HG03095 (cell line): ENCODE measurements around the gene HERC2.

Experiments used
- ATAC-seq: cut with Tn5 transposase; IDR thresholded peaks from one replicate; pipeline ENCODE4 v1.9.1; 2021; ENCODE audit warnings: moderate library complexity; ENCODE audit not compliant: unreplicated experiment

The HERC2 gene

DNA sequence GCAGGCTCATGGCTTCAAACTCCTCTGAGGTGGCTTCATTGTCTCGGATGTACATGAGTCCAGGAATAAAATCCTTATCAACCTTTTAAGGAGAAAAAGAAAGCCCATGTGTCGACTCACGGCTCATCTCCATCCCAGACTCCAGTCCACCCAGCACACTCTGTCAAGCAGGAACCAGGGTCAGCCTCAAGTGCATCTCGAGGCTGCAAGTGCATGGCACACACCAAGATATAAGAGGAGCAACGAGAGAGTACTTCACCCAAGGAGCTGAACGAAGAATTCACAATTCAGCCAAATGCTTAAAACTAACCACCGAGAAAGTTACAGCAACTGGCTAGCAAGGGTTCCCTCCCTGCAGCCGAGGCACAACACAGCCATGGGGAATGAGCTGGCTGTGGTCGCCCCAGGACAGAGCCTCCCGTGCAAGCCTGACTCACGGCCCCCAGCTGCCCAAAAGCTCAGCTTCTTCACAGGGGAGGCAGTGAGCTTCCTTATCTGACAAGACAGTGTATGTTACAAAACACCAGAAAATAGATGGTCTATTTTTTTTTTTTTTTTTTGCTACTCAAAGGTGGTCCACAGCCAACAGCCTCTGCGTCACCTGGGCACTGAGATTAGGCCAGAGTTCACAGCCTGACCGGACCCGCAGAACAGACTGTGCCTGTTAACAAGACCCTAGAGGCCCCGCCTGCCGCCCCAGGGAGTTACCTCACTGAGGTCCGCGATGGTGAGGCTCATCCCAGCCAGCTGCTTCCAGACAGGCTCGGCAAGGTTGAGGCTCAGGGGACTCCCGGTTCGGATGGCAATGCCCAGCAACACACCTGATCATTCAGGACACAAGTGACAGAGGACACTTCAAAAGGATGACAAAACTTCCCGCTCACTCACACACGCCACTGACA, 207.0 kb downstream of the HERC2 start:
- no peak for ATAC-seq

DNA sequence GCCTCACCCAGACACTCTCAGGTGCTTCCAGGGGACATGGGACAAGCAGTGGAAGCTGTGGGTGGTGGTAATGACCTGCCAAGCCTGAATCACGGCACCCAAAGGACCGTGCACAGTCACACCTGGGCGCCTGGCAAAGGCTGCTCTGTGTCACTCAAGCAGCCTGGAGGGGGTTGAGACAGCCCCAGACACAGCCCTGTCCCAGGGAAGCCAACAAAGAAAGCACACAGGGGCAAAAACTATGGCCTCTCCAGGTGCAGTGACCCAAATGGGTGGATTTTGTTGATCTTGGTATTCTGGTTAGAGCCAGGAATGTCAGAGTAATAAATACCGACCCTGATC, 207.9 kb downstream of the HERC2 start:
- ATAC-seq: no peak

DNA sequence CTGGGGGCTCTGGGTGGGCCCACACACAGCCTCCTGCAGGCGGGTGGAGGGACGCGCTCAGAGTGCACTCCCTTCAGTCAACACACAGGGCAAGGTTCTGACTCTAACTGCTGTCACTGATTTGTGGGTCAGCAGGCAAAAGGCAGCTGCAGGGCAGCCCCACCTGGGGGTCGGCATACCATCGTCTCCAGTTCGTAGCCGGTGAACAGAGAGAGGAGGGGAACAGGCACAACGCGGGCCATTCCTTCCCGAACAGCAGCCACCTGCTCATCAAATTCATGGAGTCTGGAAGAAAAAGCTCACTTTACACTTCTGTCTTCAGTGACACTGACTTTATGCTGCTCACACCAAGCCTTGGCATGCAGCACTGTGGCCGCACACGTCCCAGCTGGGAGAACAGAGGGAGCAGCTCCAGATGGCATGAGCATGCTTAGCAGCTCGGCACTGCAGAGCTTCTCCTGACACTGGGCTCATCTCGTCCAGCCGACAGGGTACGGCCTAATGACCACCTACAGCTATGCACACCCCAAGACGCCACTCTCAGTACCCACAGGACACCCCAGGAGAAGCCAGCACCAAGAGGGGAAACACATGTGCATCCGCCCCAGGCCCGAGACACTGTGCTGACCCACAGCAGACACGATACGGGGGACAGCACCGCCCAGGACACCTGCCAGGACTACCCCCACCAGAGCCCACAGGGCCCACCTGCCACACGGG, 208.4 kb downstream of the HERC2 start:
- no peak for ATAC-seq

DNA sequence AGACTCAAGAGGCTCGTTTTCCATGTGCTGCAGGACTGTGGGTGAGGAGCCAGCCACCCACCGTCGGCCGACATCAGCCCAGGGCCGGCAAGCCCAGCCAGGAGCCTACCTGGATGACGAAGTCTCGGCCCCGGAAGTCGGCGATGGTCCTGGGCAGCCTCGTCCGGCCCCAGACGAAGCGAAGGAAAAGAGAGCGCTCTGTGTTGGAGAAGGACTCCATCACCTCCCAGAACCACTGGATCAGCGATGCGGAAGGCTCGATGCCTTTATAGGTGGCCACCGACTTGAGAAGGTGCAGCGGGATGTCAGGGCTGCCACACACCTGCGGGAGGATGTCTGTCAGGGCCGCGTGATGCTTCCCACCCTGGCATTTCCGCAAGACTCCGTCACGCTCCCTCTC, 209.0 kb downstream of the HERC2 start:
- ATAC-seq: no peak

DNA sequence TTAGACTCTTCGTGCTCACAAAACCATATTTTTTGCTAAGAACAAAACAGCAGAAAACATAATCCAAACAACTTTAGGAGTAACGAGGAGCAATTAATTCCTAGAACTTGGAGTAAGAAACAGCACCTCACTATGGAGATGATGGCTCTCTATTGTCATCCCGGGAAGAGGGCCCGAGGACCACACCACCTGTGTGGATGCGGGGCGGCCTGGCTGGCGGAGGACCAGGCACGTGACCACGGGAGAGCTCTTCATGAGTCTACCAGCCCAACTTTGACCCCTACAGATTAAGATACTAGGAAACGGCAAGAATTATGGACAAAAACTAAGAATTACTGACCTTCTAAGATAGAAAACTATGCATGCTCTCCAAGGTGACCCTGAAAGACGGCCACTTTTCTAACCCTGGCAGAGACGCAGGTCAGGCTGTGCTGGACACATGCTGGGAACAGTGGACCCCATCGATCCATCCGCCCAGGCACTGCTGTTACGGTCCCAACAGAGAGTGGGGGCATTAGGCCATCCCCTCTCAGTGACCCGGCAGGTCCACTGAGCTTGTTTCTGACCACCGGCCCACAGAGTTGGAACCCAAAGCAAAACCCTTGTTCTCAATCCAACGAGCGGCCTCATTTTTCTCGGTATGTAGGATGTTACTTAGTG, 209.7 kb downstream of the HERC2 start:
- no peak for ATAC-seq

DNA sequence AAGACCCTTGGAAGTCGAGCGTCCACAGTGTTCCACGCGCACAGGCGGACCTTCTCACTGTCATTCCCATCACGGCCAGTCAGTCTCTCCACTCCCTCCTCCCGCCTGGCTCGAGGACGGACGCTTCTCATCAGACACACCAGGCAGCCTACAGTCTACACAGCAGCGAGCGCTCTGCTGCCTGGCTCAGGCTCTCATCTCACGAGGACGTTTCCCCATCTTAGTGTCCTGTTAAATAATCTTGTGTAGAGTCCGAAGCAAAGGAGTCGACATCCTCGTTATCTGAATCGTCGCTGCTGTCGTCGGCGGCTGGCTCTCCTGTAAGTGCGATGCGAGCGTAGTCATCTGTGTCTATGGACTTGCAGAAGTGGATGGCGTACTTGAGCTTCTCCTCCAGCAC, 210.4 kb downstream of the HERC2 start:
- no peak for ATAC-seq

DNA sequence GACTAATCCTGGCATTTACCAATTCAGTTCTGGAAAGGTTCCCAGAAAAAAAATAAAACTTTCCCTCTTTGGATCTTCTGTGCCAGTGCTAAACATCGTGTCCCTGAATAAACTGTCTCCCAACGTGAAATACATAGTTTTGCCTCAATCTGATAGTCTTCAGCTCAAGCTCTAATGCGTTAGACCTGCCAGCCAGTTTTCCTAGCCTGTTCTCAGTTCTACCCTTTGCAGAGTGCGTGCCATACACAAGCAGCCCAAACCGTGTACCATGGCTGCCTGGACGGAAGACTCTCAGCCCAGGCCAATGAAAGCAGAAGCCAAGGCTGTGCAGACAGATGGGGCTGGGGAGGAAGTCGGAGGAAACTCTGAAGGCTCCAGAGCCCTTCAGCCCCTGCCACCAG, 211.5 kb downstream of the HERC2 start:
- ATAC-seq: no peak

DNA sequence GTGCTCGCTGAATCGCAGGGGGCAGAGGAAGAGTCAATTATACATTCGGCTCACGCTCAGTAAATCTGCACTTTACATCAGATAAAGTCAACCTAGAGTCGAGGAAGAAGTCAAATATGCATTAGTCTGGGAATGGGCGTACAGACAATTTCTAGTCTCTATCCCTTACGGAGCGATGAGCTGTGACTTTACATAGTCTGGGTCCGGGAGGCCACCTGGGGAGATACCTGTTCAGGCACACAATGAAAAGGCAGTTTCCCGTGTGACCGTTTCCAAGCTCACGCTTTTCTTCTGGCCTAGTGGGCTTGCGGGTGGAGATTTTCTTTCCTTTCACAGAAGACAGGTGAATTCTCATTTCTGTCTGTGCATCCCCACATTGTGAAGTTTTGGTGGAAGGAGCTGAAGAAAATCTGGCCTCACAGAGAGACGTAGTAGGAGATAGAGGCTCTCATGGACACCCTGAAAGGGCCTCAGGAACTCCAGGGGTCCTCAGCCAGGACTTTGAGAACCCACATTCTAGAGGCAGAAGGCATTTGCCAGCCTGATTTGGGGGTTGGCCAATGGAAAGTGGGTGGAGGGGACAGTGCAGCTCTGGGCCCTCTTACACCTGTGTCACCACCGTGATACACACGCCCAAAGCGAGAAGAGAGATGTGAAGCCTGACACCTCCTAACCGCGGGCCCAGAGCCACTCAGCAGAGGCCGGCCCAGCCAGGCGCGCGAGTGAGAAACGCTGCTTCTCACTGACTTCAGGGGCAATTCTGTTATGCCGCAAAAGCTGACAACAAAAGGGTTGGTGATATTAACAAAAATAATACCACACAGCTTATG, 212.1 kb downstream of the HERC2 start:
- no peak for ATAC-seq

DNA sequence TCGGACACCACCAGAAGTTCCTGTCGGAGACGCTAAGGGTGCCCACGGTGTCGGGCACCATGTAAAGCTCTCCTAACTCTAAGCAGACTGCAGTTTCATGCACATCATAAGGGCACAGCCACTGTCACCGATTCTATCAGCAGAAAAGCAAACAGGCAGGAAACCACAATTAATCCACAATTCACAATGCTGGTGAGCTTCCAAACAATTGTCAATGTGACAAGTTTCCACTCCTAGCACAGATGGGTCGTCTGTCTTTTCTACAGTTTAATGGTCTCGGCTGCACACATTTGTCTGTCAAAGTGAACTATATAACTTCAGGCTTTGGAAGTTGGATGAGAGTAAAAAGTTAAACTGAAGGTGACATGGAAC, 214.1 kb downstream of the HERC2 start:
- ATAC-seq: no peak

DNA sequence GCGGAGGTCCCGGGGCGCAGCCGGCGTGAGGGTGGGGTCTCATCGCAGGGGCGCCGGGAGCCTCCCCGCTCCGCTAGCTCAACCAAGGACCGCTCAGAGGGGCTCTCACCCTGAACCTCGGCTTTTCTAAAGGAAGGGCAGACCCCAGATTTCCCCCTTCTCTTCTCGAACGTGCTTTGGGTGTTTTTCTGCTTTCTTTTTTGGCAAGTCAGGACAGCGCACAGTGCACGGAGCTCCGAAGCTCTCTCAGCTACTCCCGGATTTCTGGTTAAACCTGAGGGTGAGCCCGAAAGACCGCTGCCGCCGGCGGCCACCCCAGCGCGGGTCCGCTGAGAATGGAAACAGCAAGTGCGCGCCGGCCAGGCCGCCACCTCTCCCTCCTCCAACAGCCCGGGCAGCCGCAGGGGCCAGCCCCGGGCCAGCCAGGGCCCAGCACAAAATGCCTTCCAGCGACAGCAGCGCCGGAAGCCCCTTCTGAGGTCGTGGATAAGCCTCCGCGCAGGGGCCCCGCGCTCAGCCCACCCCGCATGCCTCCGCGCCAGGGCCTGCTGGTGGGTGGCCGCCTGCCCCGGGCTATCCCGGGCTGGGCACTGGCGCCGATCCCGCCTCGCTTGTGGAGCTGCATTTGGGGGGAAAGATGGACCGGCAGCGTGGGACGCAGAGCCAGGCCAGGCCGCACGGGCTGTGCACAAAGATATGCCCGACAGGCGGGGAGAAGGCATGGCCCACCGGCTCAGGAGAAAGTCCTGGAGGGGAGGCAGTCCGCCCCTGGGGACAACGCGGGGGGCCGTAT, 214.7 kb downstream of the HERC2 start:
- no peak for ATAC-seq

DNA sequence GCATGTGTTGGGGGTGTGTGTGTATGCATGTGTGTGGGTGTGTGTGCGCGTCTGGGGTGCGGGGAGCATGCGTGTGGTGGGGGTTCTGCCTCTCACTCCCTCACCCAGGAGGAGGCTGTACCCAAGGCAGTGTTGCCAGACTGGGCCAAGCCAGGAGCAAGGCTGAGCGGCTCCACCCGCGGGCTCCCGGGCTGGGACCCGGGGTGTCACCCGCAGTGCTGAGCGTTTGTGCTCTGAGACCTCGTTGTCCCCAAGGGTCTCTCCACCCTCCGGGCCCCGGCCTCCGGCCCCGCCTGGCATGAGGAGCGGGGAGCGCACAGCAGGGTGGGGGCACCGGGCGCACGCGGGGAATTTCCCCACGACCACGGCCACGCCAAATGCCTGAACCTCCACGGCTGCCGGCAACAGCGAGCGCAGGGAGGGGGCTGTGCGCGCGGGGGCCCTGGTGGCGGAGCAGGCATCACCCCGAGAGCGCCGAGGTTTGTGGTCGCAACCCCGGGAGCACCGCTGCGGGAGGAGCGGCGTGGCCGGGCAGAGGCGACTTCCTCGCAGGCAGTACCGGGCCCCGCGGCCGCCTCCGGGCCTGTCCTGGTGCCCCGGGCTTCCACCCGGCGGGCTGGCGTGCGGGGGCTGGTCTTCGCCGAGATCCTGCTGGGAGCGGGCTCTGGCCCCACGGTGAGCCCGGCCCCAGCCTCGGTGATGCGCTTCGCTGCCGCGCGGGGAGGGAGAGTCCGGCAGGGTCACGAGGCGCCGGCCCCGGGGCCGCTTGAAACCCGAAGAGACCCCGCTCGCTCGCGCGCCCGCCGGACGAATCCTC, 215.5 kb downstream of the HERC2 start:
- ATAC-seq: no peak

DNA sequence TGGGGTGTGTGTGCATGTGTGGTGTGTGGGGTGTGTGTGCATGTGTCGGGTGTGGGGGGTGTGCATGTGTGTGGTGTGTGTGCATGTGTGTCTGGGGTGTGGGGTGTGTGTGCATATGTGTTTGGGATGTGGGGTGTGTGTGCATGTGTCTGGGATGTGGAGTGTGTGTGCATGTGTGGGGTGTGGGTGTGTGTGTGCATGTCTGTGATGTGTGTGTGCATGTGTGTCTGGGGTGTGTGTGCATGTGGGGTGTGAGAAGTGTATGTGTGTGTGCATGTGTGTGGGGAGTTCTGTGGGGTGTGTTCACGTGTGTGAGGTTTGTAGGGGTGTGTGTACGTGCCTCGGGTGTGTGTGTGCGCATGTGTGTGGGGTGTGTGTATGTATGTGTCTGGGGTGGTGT, 216.2 kb downstream of the HERC2 start:
- no peak for ATAC-seq

DNA sequence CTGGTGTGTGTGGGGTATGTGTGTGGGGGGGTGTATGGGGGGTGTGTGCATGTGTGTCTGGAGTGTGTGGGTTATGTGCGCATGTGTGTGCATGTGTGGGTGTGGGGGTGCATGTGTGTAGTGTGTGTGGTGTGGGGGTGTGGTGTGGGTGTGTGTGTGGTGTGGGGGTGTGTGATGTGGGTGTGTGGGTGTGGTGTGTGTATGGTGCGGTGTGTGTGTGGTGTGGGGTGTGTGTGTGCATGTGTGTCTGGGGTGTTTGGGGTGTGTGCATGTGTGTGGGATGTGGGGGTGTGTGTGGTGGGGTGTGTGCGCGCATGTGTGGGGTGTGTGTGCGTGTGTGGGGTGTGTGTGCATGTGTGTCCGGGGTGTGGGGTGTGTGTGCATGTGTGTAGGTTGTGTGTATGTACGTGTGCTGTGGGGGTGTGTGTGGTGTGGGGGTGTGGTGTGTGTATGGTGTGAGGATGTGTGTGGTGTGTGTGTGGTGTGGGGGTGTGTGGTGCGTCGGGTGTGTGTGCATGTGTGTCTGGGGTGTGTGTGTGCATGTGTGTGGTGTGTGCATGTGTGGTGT, 216.7 kb downstream of the HERC2 start:
- ATAC-seq: no peak

DNA sequence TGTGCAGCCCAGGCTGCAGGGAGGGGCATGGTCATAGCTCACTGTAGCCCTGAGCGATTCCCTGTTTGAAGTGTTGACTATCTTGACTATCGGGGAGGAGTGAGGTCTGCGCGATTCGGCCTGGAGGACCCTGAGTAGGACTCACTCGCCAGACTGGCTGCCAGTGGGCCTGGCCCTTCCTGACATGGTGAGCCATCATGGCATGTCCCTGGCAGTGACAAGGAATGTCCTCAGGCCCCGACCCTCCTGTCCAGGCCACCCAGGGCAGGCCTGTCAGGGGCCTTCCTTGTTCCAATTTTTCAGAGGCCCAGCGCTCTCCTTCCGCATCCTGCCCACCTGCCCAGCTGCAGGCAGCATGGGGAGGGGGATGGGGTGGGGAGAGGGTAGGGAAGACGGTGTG, 217.7 kb downstream of the HERC2 start:
- ATAC-seq: no peak

DNA sequence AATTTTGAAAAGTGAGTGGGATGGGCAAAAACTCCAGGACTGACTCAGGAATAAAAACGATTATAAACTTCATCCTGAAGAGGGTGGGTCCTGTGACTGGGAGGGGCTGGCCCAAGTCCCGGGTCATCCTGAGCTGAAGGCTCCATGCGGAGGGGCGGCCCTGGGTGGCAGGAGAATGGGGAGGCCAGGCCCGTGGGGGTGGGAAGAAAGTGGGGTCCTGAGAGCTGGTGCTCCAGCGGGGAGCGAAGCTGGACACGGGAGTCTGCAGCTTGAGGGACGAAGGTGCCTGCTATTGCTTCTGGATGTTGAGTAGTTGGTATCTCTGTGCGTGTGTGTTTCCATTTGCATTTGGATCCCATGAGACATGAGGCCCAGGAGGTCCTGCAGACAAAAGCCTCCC, 218.1 kb downstream of the HERC2 start:
- ATAC-seq: no peak

DNA sequence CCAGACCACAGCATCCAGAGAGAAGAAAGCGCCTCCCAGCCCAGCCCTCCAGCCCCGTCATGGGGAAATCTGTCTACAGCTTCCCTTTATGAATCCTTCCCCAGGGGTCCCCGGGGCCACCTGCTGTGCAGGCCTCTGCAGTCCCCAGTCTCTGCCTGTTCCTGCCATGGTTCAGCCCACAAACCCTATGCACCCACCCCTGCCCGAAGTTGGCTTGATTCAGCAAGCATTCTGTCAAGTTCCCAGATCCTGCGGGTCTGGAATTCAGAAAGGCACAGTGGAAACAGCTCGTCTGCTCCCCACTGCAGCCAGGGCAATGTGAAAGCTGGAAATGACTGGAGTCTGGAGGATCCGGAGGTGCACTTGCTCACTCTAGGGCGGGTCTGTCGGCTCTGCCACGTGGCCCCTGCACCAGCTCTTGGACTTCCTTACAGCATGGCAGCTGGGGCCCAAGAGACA, 220.0 kb downstream of the HERC2 start:
- no peak for ATAC-seq

DNA sequence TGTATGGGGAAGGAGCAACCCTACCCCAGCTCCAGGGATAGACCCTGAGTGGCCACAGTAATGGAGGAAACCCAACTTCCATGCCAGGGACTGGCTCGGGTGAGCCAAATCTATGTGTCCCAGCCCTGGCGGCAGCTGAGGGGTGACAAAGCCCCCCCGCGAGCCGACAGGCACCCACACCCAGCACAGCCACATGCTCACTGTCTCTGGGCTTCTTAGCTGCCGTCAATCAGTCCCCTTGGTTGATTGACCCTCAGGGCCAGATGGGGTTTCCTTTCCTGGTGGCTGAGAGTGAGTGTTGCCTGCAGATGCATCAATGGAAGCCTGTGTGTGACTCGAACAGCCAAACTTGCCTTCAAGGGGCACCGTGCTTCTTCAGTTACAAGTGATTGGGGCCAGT, 220.8 kb downstream of the HERC2 start:
- no peak for ATAC-seq

DNA sequence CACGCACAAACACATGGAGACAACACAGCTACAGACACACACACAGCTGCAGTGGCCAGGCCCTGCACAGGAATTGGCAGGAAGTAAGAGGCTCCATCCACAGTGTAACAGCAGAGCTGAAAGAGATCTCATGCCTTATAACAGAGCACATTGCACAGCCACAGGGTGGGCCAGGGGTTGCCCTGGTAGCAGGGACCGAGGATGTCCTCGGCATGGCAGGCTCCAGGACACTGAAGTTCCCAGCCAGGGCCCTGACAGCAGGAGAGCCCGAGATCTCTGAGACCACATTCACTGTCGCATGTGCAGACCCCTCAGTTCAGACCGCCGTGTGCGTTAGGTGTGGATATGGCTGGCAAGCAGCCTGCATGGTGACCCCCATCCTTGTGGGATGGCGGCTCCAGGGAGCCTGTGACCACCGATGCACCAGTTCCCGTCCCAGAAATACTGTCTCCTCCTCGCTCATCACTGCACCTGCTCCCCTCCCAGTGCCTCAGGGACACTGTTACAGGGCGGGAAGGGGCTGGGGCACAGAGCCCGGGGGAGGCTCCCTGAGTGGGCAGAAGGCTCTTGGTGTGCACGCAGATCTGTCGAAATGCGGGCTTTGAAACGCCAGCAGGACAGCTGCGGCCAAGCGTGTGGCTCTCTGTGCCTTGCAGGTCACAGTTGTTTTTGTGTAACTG, 221.3 kb downstream of the HERC2 start:
- ATAC-seq: no peak
